B cell (primary cell): ENCODE results near the gene TRIM41.

Source experiments
- EZH2 ChIP-seq: IDR thresholded peaks from 2 replicates; pipeline ENCODE4 v1.6.1; 2012; ENCODE audit warnings: borderline replicate concordance, low read depth, mild to moderate bottlenecking, moderate library complexity, low read length; ENCODE audit not compliant: insufficient read depth, poor library complexity, severe bottlenecking
- TF ChIP-seq, protein P1 (sequence below): fragments of 200-600 bp; IDR thresholded peaks from one replicate; pipeline ENCODE4 v1.8.0; 2022; ENCODE audit warnings: antibody characterized with exemption, mild to moderate bottlenecking

DNA sequence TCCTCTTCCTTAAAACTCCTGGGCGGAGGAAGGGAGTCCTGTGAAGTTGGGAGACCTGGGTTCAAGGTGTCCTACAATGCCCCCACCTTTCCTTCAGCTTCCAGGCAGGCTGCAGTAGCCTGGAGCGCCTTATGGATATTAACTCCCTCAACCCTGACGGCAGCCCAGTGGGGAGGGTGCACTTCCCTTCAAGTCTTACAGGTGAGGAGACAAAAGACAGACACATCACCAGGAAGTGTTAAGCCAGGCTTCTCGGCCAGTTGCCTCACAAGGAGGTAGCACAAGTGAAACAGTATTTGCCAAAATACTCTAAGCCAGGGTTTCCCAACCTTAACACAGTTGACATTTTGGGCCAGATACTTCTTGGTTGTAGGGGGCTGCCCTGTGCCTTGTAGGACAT, 22.3 kb upstream of the TRIM41 start:
- TF ChIP-seq, protein P1, sequence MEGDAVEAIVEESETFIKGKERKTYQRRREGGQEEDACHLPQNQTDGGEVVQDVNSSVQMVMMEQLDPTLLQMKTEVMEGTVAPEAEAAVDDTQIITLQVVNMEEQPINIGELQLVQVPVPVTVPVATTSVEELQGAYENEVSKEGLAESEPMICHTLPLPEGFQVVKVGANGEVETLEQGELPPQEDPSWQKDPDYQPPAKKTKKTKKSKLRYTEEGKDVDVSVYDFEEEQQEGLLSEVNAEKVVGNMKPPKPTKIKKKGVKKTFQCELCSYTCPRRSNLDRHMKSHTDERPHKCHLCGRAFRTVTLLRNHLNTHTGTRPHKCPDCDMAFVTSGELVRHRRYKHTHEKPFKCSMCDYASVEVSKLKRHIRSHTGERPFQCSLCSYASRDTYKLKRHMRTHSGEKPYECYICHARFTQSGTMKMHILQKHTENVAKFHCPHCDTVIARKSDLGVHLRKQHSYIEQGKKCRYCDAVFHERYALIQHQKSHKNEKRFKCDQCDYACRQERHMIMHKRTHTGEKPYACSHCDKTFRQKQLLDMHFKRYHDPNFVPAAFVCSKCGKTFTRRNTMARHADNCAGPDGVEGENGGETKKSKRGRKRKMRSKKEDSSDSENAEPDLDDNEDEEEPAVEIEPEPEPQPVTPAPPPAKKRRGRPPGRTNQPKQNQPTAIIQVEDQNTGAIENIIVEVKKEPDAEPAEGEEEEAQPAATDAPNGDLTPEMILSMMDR: no peak
- TF ChIP-seq EZH2: no peak
